T-helper 2 cell treated with Interferon-gamma antibody and Interleukin-4, amounts not matched to agents 5 μg/mL and 100 μg/mL, for 36 hours (primary cell): ENCODE data around the gene FCER2.

Experiments
- DNase-seq: peaks from one replicate; pipeline ENCODE4 v3.0.0; 2021; ENCODE audit warnings: low spot score
- H3K27ac Mint-ChIP-seq: one replicate; pipeline ENCODE4 v1.8.0; 2021; ENCODE audit warnings: mild to moderate bottlenecking, mixed read lengths
- H3K27me3 Mint-ChIP-seq: one replicate; pipeline ENCODE4 v1.8.0; 2021; ENCODE audit warnings: low read depth, mixed read lengths
- H3K36me3 Mint-ChIP-seq: one replicate; pipeline ENCODE4 v1.8.0; 2021; ENCODE audit warnings: low read depth, mixed read lengths
- H3K4me1 Mint-ChIP-seq: one replicate; pipeline ENCODE4 v1.8.0; 2021; ENCODE audit warnings: low read depth, mixed read lengths
- H3K4me3 Mint-ChIP-seq: one replicate; pipeline ENCODE4 v1.8.0; 2022; ENCODE audit warnings: mild to moderate bottlenecking, moderate library complexity, mixed read lengths
- H3K9me3 Mint-ChIP-seq: one replicate; pipeline ENCODE4 v1.8.0; 2021; ENCODE audit warnings: mixed read lengths

FCER2 gene

GRCh38 chr19:7701049-7701653, 780 bp downstream of the FCER2 start:
- Mint-ChIP-seq H3K36me3 (no peaks in the 10 kb centered on the region), H3K27ac (no peak overlapping the region), H3K27me3 (peaks cover 11% of the 10 kb centered on the region), H3K9me3 (no peaks in the 10 kb centered on the region), H3K4me1 (peaks cover 15% of the 10 kb centered on the region), H3K4me3 (no peak overlapping the region)
- DNase-seq, result no peak

GRCh38 chr19:7699417-7700401, 2.2 kb downstream of the FCER2 start:
- peak; percentile 25 for DNase-seq
- Mint-ChIP-seq H3K9me3 (no peaks in the 10 kb centered on the region), H3K4me1 (peaks cover 9% of the 10 kb centered on the region), H3K27ac (no peak overlapping the region), H3K27me3 (peaks cover 11% of the 10 kb centered on the region), H3K36me3 (no peaks in the 10 kb centered on the region), H3K4me3 (no peak overlapping the region)

GRCh38 chr19:7699003-7699402, 2.9 kb downstream of the FCER2 start:
- Mint-ChIP-seq H3K36me3 (no peaks in the 10 kb centered on the region), H3K27me3 (peaks cover 11% of the 10 kb centered on the region), H3K27ac (no peak overlapping the region), H3K4me1 (peaks cover 9% of the 10 kb centered on the region), H3K9me3 (no peaks in the 10 kb centered on the region), H3K4me3 (no peak overlapping the region)
- DNase-seq, result no peak

- Mint-ChIP-seq H3K4me1 (peaks cover 9% of the 10 kb centered on the region), H3K4me3 (no peak overlapping the region), H3K36me3 (no peaks in the 10 kb centered on the region), H3K27me3 (peaks cover 11% of the 10 kb centered on the region), H3K9me3 (no peaks in the 10 kb centered on the region), H3K27ac (no peak overlapping the region)
- no peak for DNase-seq
Measured at GRCh38 chr19:7698583-7698982, 3.3 kb downstream of the FCER2 start.

- no peak for DNase-seq
- Mint-ChIP-seq H3K4me1 (peaks cover 9% of the 10 kb centered on the region), H3K4me3 (no peak overlapping the region), H3K36me3 (no peaks in the 10 kb centered on the region), H3K9me3 (no peaks in the 10 kb centered on the region), H3K27ac (no peak overlapping the region), H3K27me3 (peaks cover 11% of the 10 kb centered on the region)
Measured at GRCh38 chr19:7697721-7698287, 4.1 kb downstream of the FCER2 start.

- peaks cover 6% of the 10 kb centered on the region for H3K4me1 Mint-ChIP-seq
Measured at GRCh38 chr19:7694499-7694898, 7.4 kb downstream of the FCER2 start.

GRCh38 chr19:7692417-7693088, 9.4 kb downstream of the FCER2 start:
- H3K4me1 Mint-ChIP-seq, result no peaks in the 10 kb centered on the region
- H3K4me3 Mint-ChIP-seq, result no peak overlapping the region
- no peak for DNase-seq
- H3K27ac Mint-ChIP-seq, result no peak overlapping the region
- H3K36me3 Mint-ChIP-seq, result no peaks in the 10 kb centered on the region
- peaks cover 3% of the 10 kb centered on the region for H3K27me3 Mint-ChIP-seq
- H3K9me3 Mint-ChIP-seq, result no peaks in the 10 kb centered on the region

More at GRCh38 chr19:7694499-7694898, 7.4 kb downstream of the FCER2 start:
- no peaks in the 10 kb centered on the region for H3K9me3 Mint-ChIP-seq
- DNase-seq, result no peak
- no peaks in the 10 kb centered on the region for H3K36me3 Mint-ChIP-seq
- peaks cover 6% of the 10 kb centered on the region for H3K27me3 Mint-ChIP-seq
- H3K27ac Mint-ChIP-seq, result no peak overlapping the region
- H3K4me3 Mint-ChIP-seq, result no peak overlapping the region

GRCh38 chr19:7691497-7691896, 10.4 kb downstream of the FCER2 start:
- DNase-seq, result no peak
- no peaks in the 10 kb centered on the region for H3K9me3 Mint-ChIP-seq
- no peaks in the 10 kb centered on the region for H3K4me1 Mint-ChIP-seq
- peaks cover under 1% of the 10 kb centered on the region for H3K27me3 Mint-ChIP-seq
- no peak overlapping the region for H3K27ac Mint-ChIP-seq
- no peaks in the 10 kb centered on the region for H3K36me3 Mint-ChIP-seq
- no peak overlapping the region for H3K4me3 Mint-ChIP-seq

- Mint-ChIP-seq H3K27me3 (no peaks in the 10 kb centered on the region), H3K4me3 (no peak overlapping the region), H3K36me3 (no peaks in the 10 kb centered on the region), H3K9me3 (no peaks in the 10 kb centered on the region), H3K4me1 (no peaks in the 10 kb centered on the region), H3K27ac (no peak overlapping the region)
- no peak for DNase-seq
Measured at GRCh38 chr19:7690779-7691258, 11.1 kb downstream of the FCER2 start.

- Mint-ChIP-seq H3K27me3 (no peaks in the 10 kb centered on the region), H3K9me3 (no peaks in the 10 kb centered on the region), H3K36me3 (peaks cover 3% of the 10 kb centered on the region), H3K27ac (no peak overlapping the region), H3K4me3 (no peak overlapping the region), H3K4me1 (no peaks in the 10 kb centered on the region)
- DNase-seq, result no peak
Measured at GRCh38 chr19:7689165-7689564, 12.8 kb downstream of the FCER2 start.

- no peak for DNase-seq
- Mint-ChIP-seq H3K4me3 (no peak overlapping the region), H3K27me3 (no peaks in the 10 kb centered on the region), H3K36me3 (peaks cover 7% of the 10 kb centered on the region), H3K9me3 (no peaks in the 10 kb centered on the region), H3K27ac (no peak overlapping the region), H3K4me1 (no peaks in the 10 kb centered on the region)
Measured at GRCh38 chr19:7687177-7687576, 14.8 kb downstream of the FCER2 start.

- no peak overlapping the region for H3K4me3 Mint-ChIP-seq
- H3K9me3 Mint-ChIP-seq, result no peaks in the 10 kb centered on the region
- H3K36me3 Mint-ChIP-seq, result peaks cover 7% of the 10 kb centered on the region
- no peak for DNase-seq
- H3K27me3 Mint-ChIP-seq, result no peaks in the 10 kb centered on the region
- peaks cover 4% of the 10 kb centered on the region for H3K4me1 Mint-ChIP-seq
- H3K27ac Mint-ChIP-seq, result no peak overlapping the region
Measured at GRCh38 chr19:7685546-7686445, 16.1 kb downstream of the FCER2 start.
